ENCODE results near the gene SIRT4. TPM values are rescaled to one million over a fixed set of nuclear protein-coding genes. Genes with fewer than 3 reads are reported as not detected.

SIRT4 gene
- total and polyA plus RNA-seq, 2 of the 13 experiments (the other 11 are each of a cell fraction or from before 2014, with no cell fraction given), result 3.4 to 5.8 TPM

GRCh38 chr12:120321382-120322202 is 19.5 kb downstream of the SIRT4 start (continued):
- TF ChIP-seq, protein P1, sequence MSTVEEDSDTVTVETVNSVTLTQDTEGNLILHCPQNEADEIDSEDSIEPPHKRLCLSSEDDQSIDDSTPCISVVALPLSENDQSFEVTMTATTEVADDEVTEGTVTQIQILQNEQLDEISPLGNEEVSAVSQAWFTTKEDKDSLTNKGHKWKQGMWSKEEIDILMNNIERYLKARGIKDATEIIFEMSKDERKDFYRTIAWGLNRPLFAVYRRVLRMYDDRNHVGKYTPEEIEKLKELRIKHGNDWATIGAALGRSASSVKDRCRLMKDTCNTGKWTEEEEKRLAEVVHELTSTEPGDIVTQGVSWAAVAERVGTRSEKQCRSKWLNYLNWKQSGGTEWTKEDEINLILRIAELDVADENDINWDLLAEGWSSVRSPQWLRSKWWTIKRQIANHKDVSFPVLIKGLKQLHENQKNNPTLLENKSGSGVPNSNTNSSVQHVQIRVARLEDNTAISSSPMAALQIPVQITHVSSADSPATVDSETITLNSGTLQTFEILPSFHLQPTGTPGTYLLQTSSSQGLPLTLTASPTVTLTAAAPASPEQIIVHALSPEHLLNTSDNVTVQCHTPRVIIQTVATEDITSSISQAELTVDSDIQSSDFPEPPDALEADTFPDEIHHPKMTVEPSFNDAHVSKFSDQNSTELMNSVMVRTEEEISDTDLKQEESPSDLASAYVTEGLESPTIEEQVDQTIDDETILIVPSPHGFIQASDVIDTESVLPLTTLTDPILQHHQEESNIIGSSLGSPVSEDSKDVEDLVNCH (CRISPR knock-in tag; IDR thresholded peaks at IDR 0.05), result no peak
- TF ChIP-seq SUZ12 (IDR thresholded peaks at IDR 0.05; ENCODE audit: low read depth, low read length) (no peak), MTA3 (CRISPR knock-in tag; IDR thresholded peaks at IDR 0.05) (no peak), ZNF556 (CRISPR knock-in tag; IDR thresholded peaks at IDR 0.05; ENCODE audit: borderline replicate concordance) (no peak), TOPORS (CRISPR knock-in tag; IDR thresholded peaks at IDR 0.05) (no peak), TFDP2 (CRISPR knock-in tag; IDR thresholded peaks at IDR 0.05) (peak; percentile 48; the same call in 1 of the 2 replicates), TRIM24 (CRISPR knock-in tag; IDR thresholded peaks at IDR 0.05) (no peak), ZNF256 (CRISPR knock-in tag; conservative IDR thresholded peaks at IDR 0.05) (no peak), GATAD2A (CRISPR knock-in tag; IDR thresholded peaks at IDR 0.05) (peak; percentile 86), MIER3 (CRISPR knock-in tag; IDR thresholded peaks at IDR 0.05; ENCODE audit: borderline replicate concordance) (no peak), DNMT3B (CRISPR knock-in tag; conservative IDR thresholded peaks at IDR 0.05) (no peak), ZNF234 (CRISPR knock-in tag; conservative IDR thresholded peaks at IDR 0.05) (no peak), ZNF670 (CRISPR knock-in tag; IDR thresholded peaks at IDR 0.05; ENCODE audit: borderline replicate concordance) (no peak), ZNF781 (CRISPR knock-in tag; IDR thresholded peaks at IDR 0.05; ENCODE audit: borderline replicate concordance, not compliant biosample characterization) (peak; percentile 38), SETDB1 (CRISPR knock-in tag; IDR thresholded peaks at IDR 0.05; ENCODE audit: borderline replicate concordance) (no peak), NR2F1 (CRISPR knock-in tag; IDR thresholded peaks at IDR 0.05) (peak in 1 of 2 experiments; percentile 43; a peak in 1 of 4 replicates), RXRB (CRISPR knock-in tag; IDR thresholded peaks at IDR 0.05; ENCODE audit: borderline replicate concordance) (peak; percentile 46; the same call in 1 of the 2 replicates), NFYC (CRISPR knock-in tag; IDR thresholded peaks at IDR 0.05) (0 out of 2 replicates have a peak, but pooled peaks have one; percentile 5), PRMT3 (CRISPR knock-in tag; IDR thresholded peaks at IDR 0.05; ENCODE audit: borderline replicate concordance, low read depth) (no peak), ETV5 (CRISPR knock-in tag; IDR thresholded peaks at IDR 0.05; ENCODE audit: borderline replicate concordance) (no peak), ZFP36L2 (CRISPR knock-in tag; IDR thresholded peaks at IDR 0.05) (no peak), IRX3 (CRISPR knock-in tag; IDR thresholded peaks at IDR 0.05; ENCODE audit: borderline replicate concordance, low read depth) (no peak), NFE2L2 (IDR thresholded peaks at IDR 0.05; ENCODE audit: low read length) (no peak), ZNF44 (CRISPR knock-in tag; IDR thresholded peaks at IDR 0.05) (no peak), ATF1 (CRISPR knock-in tag; IDR thresholded peaks at IDR 0.05) (no peak)
- TF ChIP-seq, protein P2, sequence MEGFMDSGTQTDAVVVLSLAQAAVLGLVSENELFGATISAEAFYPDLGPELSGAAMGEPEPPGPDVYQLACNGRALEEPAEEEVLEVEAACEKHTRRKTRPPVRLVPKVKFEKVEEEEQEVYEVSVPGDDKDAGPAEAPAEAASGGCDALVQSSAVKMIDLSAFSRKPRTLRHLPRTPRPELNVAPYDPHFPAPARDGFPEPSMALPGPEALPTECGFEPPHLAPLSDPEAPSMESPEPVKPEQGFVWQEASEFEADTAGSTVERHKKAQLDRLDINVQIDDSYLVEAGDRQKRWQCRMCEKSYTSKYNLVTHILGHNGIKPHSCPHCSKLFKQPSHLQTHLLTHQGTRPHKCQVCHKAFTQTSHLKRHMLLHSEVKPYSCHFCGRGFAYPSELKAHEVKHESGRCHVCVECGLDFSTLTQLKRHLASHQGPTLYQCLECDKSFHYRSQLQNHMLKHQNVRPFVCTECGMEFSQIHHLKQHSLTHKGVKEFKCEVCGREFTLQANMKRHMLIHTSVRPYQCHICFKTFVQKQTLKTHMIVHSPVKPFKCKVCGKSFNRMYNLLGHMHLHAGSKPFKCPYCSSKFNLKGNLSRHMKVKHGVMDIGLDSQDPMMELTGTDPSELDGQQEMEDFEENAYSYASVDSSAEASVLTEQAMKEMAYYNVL (CRISPR knock-in tag; IDR thresholded peaks at IDR 0.05; ENCODE audit: borderline replicate concordance), result no peak

Measured in HepG2 (cell line).